CD4-positive, alpha-beta T cell (primary cell): ENCODE results near the gene EDN3. TPM values are rescaled to one million over a fixed set of nuclear protein-coding genes. Genes with fewer than 3 reads are reported as not detected.

Experiments used
- ATAC-seq: fragments of 200-7000 bp; cut with Tn5 transposase; one replicate; pipeline ENCODE4 v1.10.0; 2022; ENCODE audit warnings: mild to moderate bottlenecking; ENCODE audit not compliant: poor library complexity
- CTCF ChIA-PET: fragments of 350-600 bp; sonication (Branson Sonifier 250); formaldehyde crosslinking; loops from one replicate; lab custom pipeline; 2021; ENCODE audit warnings: antibody characterized with exemption, inconsistent platforms; lab: Charles Lee
- POLR2A ChIA-PET: fragments of 350-600 bp; sonication (Branson Sonifier 250); formaldehyde crosslinking; loops from one replicate; lab custom pipeline; 2021; ENCODE audit warnings: antibody characterized with exemption, inconsistent platforms; lab: Charles Lee
- DNase-seq, 14 experiments: peaks; one replicate each; pipeline ENCODE4 v3.0.0-alpha.2; 2013 to 2020; ENCODE audit warnings: mixed read lengths in 2 of 14
- H3K27ac ChIP-seq, 2 donors: one replicate each; pipeline versions ENCODE4 v1.5.1 to v1.7.0; 2013; ENCODE audit warnings: low read length in 2 of 2, low read depth in 1 of 2, mild to moderate bottlenecking in 1 of 2
- H3K27me3 ChIP-seq, 2 experiments: 1 replicate in 1 of 2; 2 replicates in 1 of 2; pipeline versions ENCODE4 v1.6.1 to v1.7.0; 2013; ENCODE audit warnings: low read length in 2 of 2, control low read depth in 1 of 2, mild to moderate bottlenecking in 1 of 2, moderate library complexity in 1 of 2; ENCODE audit not compliant: insufficient read depth in 2 of 2, control insufficient read depth in 1 of 2
- H3K36me3 ChIP-seq: one replicate; pipeline ENCODE4 v1.6.1; 2013; ENCODE audit warnings: low read length, control low read depth; ENCODE audit not compliant: insufficient read depth
- H3K4me1 ChIP-seq: one replicate; pipeline ENCODE4 v1.6.1; 2013; ENCODE audit warnings: low read length, control low read depth; ENCODE audit not compliant: insufficient read depth
- H3K4me3 ChIP-seq: one replicate; pipeline ENCODE4 v1.5.1; 2013; ENCODE audit warnings: mild to moderate bottlenecking, low read length, moderate library complexity
- H3K9me3 ChIP-seq, 2 experiments: 1 replicate in 1 of 2; 2 replicates in 1 of 2; pipeline versions ENCODE4 v1.6.1 to v1.7.0; 2013; ENCODE audit warnings: low read length in 2 of 2, mild to moderate bottlenecking in 2 of 2, control low read depth in 1 of 2, moderate library complexity in 1 of 2; ENCODE audit not compliant: control insufficient read depth in 1 of 2, insufficient read depth in 1 of 2
- H3K27ac Mint-ChIP-seq: one replicate; pipeline ENCODE4 v1.8.0; 2020; ENCODE audit warnings: mixed read lengths
- H3K27me3 Mint-ChIP-seq: one replicate; pipeline ENCODE4 v1.8.0; 2021; ENCODE audit warnings: mixed read lengths
- H3K36me3 Mint-ChIP-seq: one replicate; pipeline ENCODE4 v1.8.0; 2021; ENCODE audit warnings: low read depth, mixed read lengths
- H3K4me1 Mint-ChIP-seq: one replicate; pipeline ENCODE4 v1.8.0; 2021; ENCODE audit warnings: low read depth, mixed read lengths
- H3K4me3 Mint-ChIP-seq: one replicate; pipeline ENCODE4 v1.8.0; 2020; ENCODE audit warnings: mild to moderate bottlenecking, mixed read lengths
- H3K9me3 Mint-ChIP-seq: one replicate; pipeline ENCODE4 v1.8.0; 2020; ENCODE audit warnings: mixed read lengths
- intact Hi-C, 2 experiments: fragments of 100-400 bp; cut with DNase I in 1 of 2; cut with micrococcal nuclease in 1 of 2; formaldehyde crosslinking; loops; one replicate each; pipeline versions ENCODE4 v1.15.1 to v1.9.0; 2023 to 2025; cut with DNase I, micrococcal nuclease
- total RNA-seq, 174 experiments: library from RNA in 2 of 174; stranded (reverse) in 2 of 174; gene quantifications; one replicate each; pipeline ENCODE4 v1.2.3 and lab custom pipeline; 2021 to 2026
- TF ChIP-seq, protein P1 (sequence below): fragments of 200-600 bp; IDR thresholded peaks from one replicate; pipeline ENCODE4 v1.8.0; 2022; ENCODE audit warnings: antibody characterized with exemption, mild to moderate bottlenecking

EDN3 gene
- total RNA-seq, 2 experiments from 2014 or later: 1.0 to 1.4 TPM

DNA sequence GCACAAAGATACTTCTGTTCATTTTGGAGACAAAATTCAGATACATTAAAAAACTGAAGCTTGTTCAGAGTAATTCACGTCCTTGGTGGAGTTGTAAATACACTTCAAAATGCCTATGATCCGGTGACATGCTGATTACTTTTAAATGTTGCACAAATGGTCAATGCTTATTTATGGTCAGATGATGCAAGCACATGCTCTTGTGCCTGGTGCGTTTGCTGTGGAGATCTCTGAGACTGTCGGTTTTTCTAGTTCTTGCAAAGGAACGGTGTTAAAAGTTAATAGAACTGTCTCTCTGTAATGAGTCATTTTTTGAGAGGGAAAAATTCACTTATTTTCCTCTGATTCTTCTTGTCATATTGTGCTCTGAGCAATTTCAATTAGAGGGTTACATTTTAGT, 45.2 kb upstream of the EDN3 start:
- Mint-ChIP-seq H3K36me3 (peaks cover 59% of the 10 kb centered on the region), H3K9me3 (peaks cover 14% of the 10 kb centered on the region), H3K4me3 (peak overlapping the region; percentile 1), H3K27ac (peak overlapping the region; percentile 94), H3K4me1 (peaks cover 89% of the 10 kb centered on the region), H3K27me3 (no peaks in the 10 kb centered on the region)
- no peak for ATAC-seq
- intact Hi-C loops: no loop called here
- TF ChIP-seq, protein P1, sequence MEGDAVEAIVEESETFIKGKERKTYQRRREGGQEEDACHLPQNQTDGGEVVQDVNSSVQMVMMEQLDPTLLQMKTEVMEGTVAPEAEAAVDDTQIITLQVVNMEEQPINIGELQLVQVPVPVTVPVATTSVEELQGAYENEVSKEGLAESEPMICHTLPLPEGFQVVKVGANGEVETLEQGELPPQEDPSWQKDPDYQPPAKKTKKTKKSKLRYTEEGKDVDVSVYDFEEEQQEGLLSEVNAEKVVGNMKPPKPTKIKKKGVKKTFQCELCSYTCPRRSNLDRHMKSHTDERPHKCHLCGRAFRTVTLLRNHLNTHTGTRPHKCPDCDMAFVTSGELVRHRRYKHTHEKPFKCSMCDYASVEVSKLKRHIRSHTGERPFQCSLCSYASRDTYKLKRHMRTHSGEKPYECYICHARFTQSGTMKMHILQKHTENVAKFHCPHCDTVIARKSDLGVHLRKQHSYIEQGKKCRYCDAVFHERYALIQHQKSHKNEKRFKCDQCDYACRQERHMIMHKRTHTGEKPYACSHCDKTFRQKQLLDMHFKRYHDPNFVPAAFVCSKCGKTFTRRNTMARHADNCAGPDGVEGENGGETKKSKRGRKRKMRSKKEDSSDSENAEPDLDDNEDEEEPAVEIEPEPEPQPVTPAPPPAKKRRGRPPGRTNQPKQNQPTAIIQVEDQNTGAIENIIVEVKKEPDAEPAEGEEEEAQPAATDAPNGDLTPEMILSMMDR: no peak
- no peaks in the 10 kb centered on the region for H3K27me3 ChIP-seq
- no peak overlapping the region for H3K27ac ChIP-seq
- ChIA-PET CTCF (no interaction called here), POLR2A (interaction anchor here (3.3 kb wide), 1 partner anchor 132 kb away, joined by 23 read pairs; no protein-coding TSS in a partner anchor)
- H3K9me3 ChIP-seq: peaks cover 0 to 4% of the 10 kb centered on the region in 2 experiments
- peaks cover 28% of the 10 kb centered on the region for H3K4me1 ChIP-seq
- no peak overlapping the region for H3K4me3 ChIP-seq
- no peak for DNase-seq
- peaks cover 26% of the 10 kb centered on the region for H3K36me3 ChIP-seq

DNA sequence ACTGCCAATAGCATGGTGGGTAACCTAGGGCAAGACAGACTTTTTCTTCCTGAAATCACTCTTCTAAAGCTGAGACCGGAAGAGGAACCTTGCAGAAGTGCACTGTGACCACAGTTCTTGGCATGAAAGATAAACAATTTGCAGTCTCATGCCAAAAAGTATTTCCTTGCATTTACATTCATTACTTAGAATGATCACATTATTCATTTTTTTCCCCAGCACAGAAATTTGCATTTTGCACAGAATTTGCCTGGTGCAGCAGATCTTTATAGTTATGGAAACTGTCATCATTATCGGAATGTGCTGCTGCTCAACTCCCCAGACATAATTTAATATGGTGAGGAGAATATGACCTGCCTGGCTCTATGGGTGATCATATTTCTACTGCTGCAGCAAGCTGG, 42.2 kb upstream of the EDN3 start:
- Mint-ChIP-seq H3K9me3 (no peaks in the 10 kb centered on the region), H3K27me3 (no peaks in the 10 kb centered on the region), H3K4me1 (peaks cover 79% of the 10 kb centered on the region), H3K27ac (peak overlapping the region; percentile 80), H3K4me3 (peak overlapping the region; percentile 52), H3K36me3 (peaks cover 29% of the 10 kb centered on the region)
- H3K4me3 ChIP-seq: no peak overlapping the region
- no peaks in the 10 kb centered on the region for H3K9me3 ChIP-seq
- TF ChIP-seq, protein P1: no peak
- peaks cover 16% of the 10 kb centered on the region for H3K36me3 ChIP-seq
- DNase-seq (peak in 3 of 14 experiments; percentile 19 to 43 (median 20)), ATAC-seq (peak; percentile 49)
- intact Hi-C loops: no loop called here
- H3K4me1 ChIP-seq: peaks cover 21% of the 10 kb centered on the region
- POLR2A ChIA-PET: interaction anchor here (0.7 to 1.0 kb wide), 5 partner anchors 137 to 368 kb away, joined by 3 to 6 read pairs (median 3); partner anchors contain the start of gene ATP5F1E
- H3K27me3 ChIP-seq: no peaks in the 10 kb centered on the region
- no peak overlapping the region for H3K27ac ChIP-seq
- CTCF ChIA-PET: interaction anchor here (2.3 kb wide), 1 partner anchor 36 kb away, joined by 6 read pairs; no protein-coding TSS in a partner anchor

DNA sequence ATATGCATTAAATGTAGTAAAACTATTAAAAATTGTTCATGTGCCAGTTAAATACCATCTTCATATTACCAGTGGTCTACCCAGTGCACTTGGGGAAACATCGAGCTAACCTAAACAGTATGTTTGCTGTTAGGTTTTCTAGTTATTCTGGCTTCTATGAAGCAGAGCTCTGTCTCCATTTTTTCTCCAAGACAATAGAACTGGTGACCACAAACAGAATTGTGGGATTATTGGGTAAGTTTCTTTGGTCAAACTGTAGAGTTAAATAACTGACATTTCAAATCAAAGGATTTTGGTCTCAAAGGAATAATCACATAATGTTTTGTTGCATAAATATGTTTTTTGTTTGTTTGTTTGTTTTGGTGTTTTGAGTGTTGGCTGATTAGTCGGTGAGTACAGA, 40.5 kb upstream of the EDN3 start:
- TF ChIP-seq, protein P1: no peak
- no peaks in the 10 kb centered on the region for H3K27me3 Mint-ChIP-seq
- ChIA-PET POLR2A (no interaction called here), CTCF (no interaction called here)
- Histone ChIP-seq H3K9me3 (no peaks in the 10 kb centered on the region), H3K27me3 (no peaks in the 10 kb centered on the region), H3K27ac (no peak overlapping the region), H3K4me3 (no peak overlapping the region), H3K4me1 (peaks cover 6% of the 10 kb centered on the region), H3K36me3 (peaks cover 7% of the 10 kb centered on the region)
- H3K4me3 Mint-ChIP-seq: no peak overlapping the region
- DNase-seq (no peak), ATAC-seq (no peak)
- peak overlapping the region; percentile 80 for H3K27ac Mint-ChIP-seq
- no peaks in the 10 kb centered on the region for H3K9me3 Mint-ChIP-seq
- peaks cover 13% of the 10 kb centered on the region for H3K36me3 Mint-ChIP-seq
- H3K4me1 Mint-ChIP-seq: peaks cover 64% of the 10 kb centered on the region
- intact Hi-C loops: loop anchor here in 1 of 2 experiments (5.0 kb wide), 1 partner anchor 1548 kb away; the partner anchor contains the start of gene PMEPA1
